DOHH2 (cell line): ENCODE results near the gene TRPM3.

ENCODE experiments used
- EZH2phosphoT487 ChIP-seq: fragments of 200-600 bp; sonication (generic); IDR thresholded peaks from 2 replicates; pipeline ENCODE4 v1.6.1; 2017; ENCODE audit warnings: borderline replicate concordance, mild to moderate bottlenecking, antibody characterized with exemption, low read length, moderate library complexity, mixed read lengths
- TF ChIP-seq, protein P1 (sequence below): fragments of 200-600 bp; sonication (generic); IDR thresholded peaks from one replicate; pipeline ENCODE4 v1.5.1; 2014; ENCODE audit warnings: antibody characterized with exemption, mild to moderate bottlenecking, low read depth, low read length; ENCODE audit not compliant: poor library complexity, severe bottlenecking

DNA sequence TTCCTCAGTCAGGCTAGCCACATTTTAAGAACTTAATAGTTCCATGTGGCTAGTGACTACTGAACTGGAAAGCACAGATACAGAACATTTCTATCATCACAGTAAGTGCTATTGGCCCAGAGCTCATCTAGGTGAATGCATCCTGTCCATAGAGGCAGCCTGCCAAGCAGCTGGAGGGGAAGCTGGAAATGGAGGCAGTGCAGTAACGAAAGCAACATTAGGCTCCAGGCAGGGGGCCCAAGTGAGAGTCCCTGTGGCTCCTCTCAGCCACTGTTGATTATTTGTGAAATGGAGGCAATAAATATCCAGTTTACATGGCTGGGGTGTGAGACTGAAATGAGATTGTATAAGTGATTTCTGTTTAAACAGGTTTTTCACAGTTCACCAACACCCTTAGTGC lies 479.8 kb downstream of the TRPM3 start:
- TF ChIP-seq, protein P1, sequence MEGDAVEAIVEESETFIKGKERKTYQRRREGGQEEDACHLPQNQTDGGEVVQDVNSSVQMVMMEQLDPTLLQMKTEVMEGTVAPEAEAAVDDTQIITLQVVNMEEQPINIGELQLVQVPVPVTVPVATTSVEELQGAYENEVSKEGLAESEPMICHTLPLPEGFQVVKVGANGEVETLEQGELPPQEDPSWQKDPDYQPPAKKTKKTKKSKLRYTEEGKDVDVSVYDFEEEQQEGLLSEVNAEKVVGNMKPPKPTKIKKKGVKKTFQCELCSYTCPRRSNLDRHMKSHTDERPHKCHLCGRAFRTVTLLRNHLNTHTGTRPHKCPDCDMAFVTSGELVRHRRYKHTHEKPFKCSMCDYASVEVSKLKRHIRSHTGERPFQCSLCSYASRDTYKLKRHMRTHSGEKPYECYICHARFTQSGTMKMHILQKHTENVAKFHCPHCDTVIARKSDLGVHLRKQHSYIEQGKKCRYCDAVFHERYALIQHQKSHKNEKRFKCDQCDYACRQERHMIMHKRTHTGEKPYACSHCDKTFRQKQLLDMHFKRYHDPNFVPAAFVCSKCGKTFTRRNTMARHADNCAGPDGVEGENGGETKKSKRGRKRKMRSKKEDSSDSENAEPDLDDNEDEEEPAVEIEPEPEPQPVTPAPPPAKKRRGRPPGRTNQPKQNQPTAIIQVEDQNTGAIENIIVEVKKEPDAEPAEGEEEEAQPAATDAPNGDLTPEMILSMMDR, result no peak
- no peak for TF ChIP-seq EZH2phosphoT487
